WTC11 (cell line): ENCODE results near the gene PLA2G1B.

Experiments used
- ARID4B ChIP-seq: sonication (generic); formaldehyde crosslinking; IDR thresholded peaks from 2 replicates; pipeline ENCODE4 v1.8.0; 2023; ENCODE audit warnings: missing genetic modification reagents, mild to moderate bottlenecking, borderline replicate concordance
- ATF2 ChIP-seq: sonication (generic); formaldehyde crosslinking; IDR thresholded peaks from 2 replicates; pipeline ENCODE4 v1.8.1; 2022; ENCODE audit warnings: low read depth, missing genetic modification reagents, borderline replicate concordance
- CTCF ChIP-seq: fragments of 200-600 bp; IDR thresholded peaks from 2 replicates; pipeline ENCODE4 v1.8.0; 2022; ENCODE audit warnings: antibody characterized with exemption
- HMGXB4 ChIP-seq: sonication (generic); formaldehyde crosslinking; IDR thresholded peaks from 2 replicates; pipeline ENCODE4 v1.8.1; 2023; ENCODE audit warnings: mild to moderate bottlenecking, moderate library complexity, missing genetic modification reagents
- MAX ChIP-seq: sonication (generic); formaldehyde crosslinking; IDR thresholded peaks from 2 replicates; pipeline ENCODE4 v1.8.0; 2022; ENCODE audit warnings: mild to moderate bottlenecking, missing genetic modification reagents
- SMAD3 ChIP-seq: sonication (generic); formaldehyde crosslinking; IDR thresholded peaks from 2 replicates; pipeline ENCODE4 v1.8.0; 2022; ENCODE audit warnings: missing genetic modification reagents, mild to moderate bottlenecking, borderline replicate concordance
- USF2 ChIP-seq: sonication (generic); formaldehyde crosslinking; IDR thresholded peaks from 2 replicates; pipeline ENCODE4 v1.8.1; 2023; ENCODE audit warnings: mild to moderate bottlenecking, missing genetic modification reagents, moderate library complexity
- ZNF121 ChIP-seq: sonication (generic); formaldehyde crosslinking; IDR thresholded peaks from 2 replicates; pipeline ENCODE4 v1.8.0; 2023; ENCODE audit warnings: missing genetic modification reagents
- ZNF512 ChIP-seq: sonication (generic); formaldehyde crosslinking; IDR thresholded peaks from 2 replicates; pipeline ENCODE4 v1.8.1; 2022; ENCODE audit warnings: missing genetic modification reagents, borderline replicate concordance

GRCh38 chr12:120276734-120277133 lies 50.8 kb downstream of the PLA2G1B start:
- TF ChIP-seq CTCF (no peak), ATF2 (CRISPR knock-in tag) (no peak), MAX (no peak), ZNF512 (CRISPR knock-in tag) (no peak), SMAD3 (CRISPR knock-in tag) (no peak), HMGXB4 (CRISPR knock-in tag) (no peak), ARID4B (CRISPR knock-in tag) (no peak), ZNF121 (CRISPR knock-in tag) (no peak), USF2 (CRISPR knock-in tag) (no peak)
